Common myeloid progenitor, CD34-positive (primary cell): Measurements from ENCODE around the gene MFSD6L.

Source experiments
- CTCF ChIA-PET: fragments of 350-600 bp; sonication (Branson Sonifier 250); formaldehyde crosslinking; loops from one replicate; lab custom pipeline; 2021; ENCODE audit warnings: antibody characterized with exemption; lab: Charles Lee
- POLR2A ChIA-PET: fragments of 350-600 bp; sonication (Branson Sonifier 250); formaldehyde crosslinking; loops from one replicate; lab custom pipeline; 2021; ENCODE audit warnings: antibody characterized with exemption; lab: Charles Lee
- DNase-seq, 3 donors: peaks; one replicate each; pipeline versions ENCODE4 v3.0.0 to v3.0.0-alpha.2; 2013
- H3K27ac ChIP-seq, 2 experiments: 1 replicate in 1 of 2; 2 replicates in 1 of 2; pipeline ENCODE4 v1.7.0; 2013; ENCODE audit warnings: inconsistent platforms in 2 of 2, low read length in 2 of 2, mild to moderate bottlenecking in 2 of 2, low read depth in 1 of 2, moderate library complexity in 1 of 2; ENCODE audit not compliant: severe bottlenecking in 2 of 2, insufficient read depth in 1 of 2, poor library complexity in 1 of 2
- H3K27me3 ChIP-seq, 5 experiments: replicated peaks in 2 of 5; 1 replicate in 3 of 5; 2 replicates in 2 of 5; pipeline versions ENCODE4 v1.6.1 to v1.7.0; 2013; ENCODE audit warnings: low read length in 4 of 5, mild to moderate bottlenecking in 2 of 5, moderate library complexity in 2 of 5, inconsistent platforms in 1 of 5; ENCODE audit not compliant: insufficient read depth in 5 of 5, control insufficient read depth in 4 of 5
- H3K36me3 ChIP-seq, 4 experiments: 1 replicate in 2 of 4; 2 replicates in 2 of 4; pipeline versions ENCODE4 v1.6.1 to v1.7.0; 2013; ENCODE audit warnings: low read length in 3 of 4, control low read depth in 1 of 4, mild to moderate bottlenecking in 1 of 4; ENCODE audit not compliant: control insufficient read depth in 4 of 4, insufficient read depth in 4 of 4
- H3K4me1 ChIP-seq, 4 experiments: 1 replicate in 3 of 4; 2 replicates in 1 of 4; pipeline versions ENCODE4 v1.6.1 to v1.7.1; 2013; ENCODE audit warnings: low read length in 3 of 4, mild to moderate bottlenecking in 3 of 4, control low read depth in 1 of 4, inconsistent platforms in 1 of 4, moderate library complexity in 1 of 4; ENCODE audit not compliant: control insufficient read depth in 4 of 4, insufficient read depth in 4 of 4; ENCODE audit errors: control extremely low read depth in 1 of 4
- H3K4me3 ChIP-seq, 7 experiments: 1 replicate in 4 of 7; 2 replicates in 3 of 7; pipeline versions ENCODE4 v1.5.1 to v1.7.0; 2013; ENCODE audit warnings: mild to moderate bottlenecking in 7 of 7, low read length in 6 of 7, moderate library complexity in 6 of 7, inconsistent platforms in 2 of 7, low read depth in 2 of 7, control low read depth in 1 of 7; ENCODE audit not compliant: insufficient read depth in 4 of 7, control insufficient read depth in 1 of 7; ENCODE audit errors: extremely low read depth in 1 of 7
- H3K9me3 ChIP-seq, 5 experiments: 1 replicate in 4 of 5; 2 replicates in 1 of 5; pipeline versions ENCODE4 v1.6.1 to v1.7.1; 2013; ENCODE audit warnings: low read length in 4 of 5, mild to moderate bottlenecking in 2 of 5, inconsistent platforms in 1 of 5, low read depth in 1 of 5, moderate library complexity in 1 of 5; ENCODE audit not compliant: control insufficient read depth in 4 of 5, insufficient read depth in 2 of 5; ENCODE audit errors: control extremely low read depth in 1 of 5
- WGBS: methylation state at CpG from one replicate; pipeline ENCODE4 v1.1.5; 2013; ENCODE audit not compliant: insufficient coverage; 5-methylcytosine and 5-hydroxymethylcytosine counted together

Gene MFSD6L

DNA sequence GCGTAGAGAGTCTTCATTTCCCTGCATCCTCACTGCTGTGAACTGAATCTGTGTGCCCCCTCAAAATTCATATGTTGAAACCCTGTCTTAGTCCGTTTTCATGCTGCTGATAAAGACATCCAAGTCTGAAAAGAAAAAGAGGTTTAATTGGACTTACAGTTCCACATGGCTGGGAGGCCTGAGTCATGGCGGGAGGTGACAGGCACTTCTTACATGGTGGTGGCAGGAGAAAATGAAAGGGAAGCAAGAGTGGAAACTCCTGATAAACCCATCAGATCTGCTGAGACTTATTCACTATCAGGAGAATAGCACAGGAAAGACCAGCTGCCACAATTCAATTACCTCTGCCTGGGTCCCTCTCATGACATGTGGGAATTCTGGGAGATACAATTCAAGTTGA lies 51.4 kb downstream of the MFSD6L start:
- ChIA-PET POLR2A (no interaction called here), CTCF (interaction anchor here (0.7 to 3.4 kb wide), 7 partner anchors 28 to 175 kb away, joined by 3 to 28 read pairs (median 4); no protein-coding TSS in a partner anchor)
- WGBS, result 97% methylated on average over 3 of the region's 3 CpGs
- peaks cover 3 to 14% (median 7%) of the 10 kb centered on the region in 4 experiments for H3K4me1 ChIP-seq
- H3K27me3 ChIP-seq, result peaks cover 0 to 8% (median 0%) of the 10 kb centered on the region in 5 experiments
- no peak overlapping the region for H3K27ac ChIP-seq
- no peak overlapping the region for H3K4me3 ChIP-seq
- no peaks in the 10 kb centered on the region for H3K36me3 ChIP-seq
- DNase-seq, result peak in 1 of 3 donors; percentile 16
- peaks cover 0 to 2% (median 0%) of the 10 kb centered on the region in 5 experiments for H3K9me3 ChIP-seq
